ENCODE results near the gene TBC1D22A.

TBC1D22A gene

GRCh38 chr22:47130883-47131631 lies 368.6 kb downstream of the TBC1D22A start:
- Histone ChIP-seq H3K4me1 (ENCODE audit: insufficient read depth, poor library complexity, severe bottlenecking) (peaks cover 7% of the 10 kb centered on the region), H3K4me3 (ENCODE audit: severe bottlenecking) (no peak overlapping the region), H3K27ac (ENCODE audit: poor library complexity, severe bottlenecking) (no peak overlapping the region), H3K9me3 (ENCODE audit: severe bottlenecking) (no peaks in the 10 kb centered on the region), H3K36me3 (ENCODE audit: low read depth) (no peaks in the 10 kb centered on the region), H3K27me3 (ENCODE audit: insufficient read depth, poor library complexity, severe bottlenecking) (no peaks in the 10 kb centered on the region)
- DNase-seq (ENCODE audit: low spot score) (no peak), ATAC-seq (ENCODE audit: low read depth) (no peak)
- no peak for TF ChIP-seq CTCF (IDR thresholded peaks at IDR 0.05; ENCODE audit: poor library complexity, severe bottlenecking)

GRCh38 chr22:47131632-47132427 lies 369.4 kb downstream of the TBC1D22A start:
- H3K27me3 ChIP-seq (ENCODE audit: insufficient read depth, poor library complexity, severe bottlenecking), result no peaks in the 10 kb centered on the region
- H3K9me3 ChIP-seq (ENCODE audit: severe bottlenecking), result no peaks in the 10 kb centered on the region
- no peak for TF ChIP-seq CTCF (IDR thresholded peaks at IDR 0.05; ENCODE audit: poor library complexity, severe bottlenecking)
- DNase-seq (ENCODE audit: low spot score), result no peak
- no peak overlapping the region for H3K27ac ChIP-seq (ENCODE audit: poor library complexity, severe bottlenecking)
- no peaks in the 10 kb centered on the region for H3K36me3 ChIP-seq (ENCODE audit: low read depth)
- ATAC-seq (ENCODE audit: low read depth), result no peak
- peaks cover 7% of the 10 kb centered on the region for H3K4me1 ChIP-seq (ENCODE audit: insufficient read depth, poor library complexity, severe bottlenecking)
- no peak overlapping the region for H3K4me3 ChIP-seq (ENCODE audit: severe bottlenecking)

- Histone ChIP-seq H3K36me3 (ENCODE audit: low read depth) (no peaks in the 10 kb centered on the region), H3K4me1 (ENCODE audit: insufficient read depth, poor library complexity, severe bottlenecking) (peaks cover 7% of the 10 kb centered on the region), H3K27ac (ENCODE audit: poor library complexity, severe bottlenecking) (no peak overlapping the region), H3K9me3 (ENCODE audit: severe bottlenecking) (no peaks in the 10 kb centered on the region), H3K27me3 (ENCODE audit: insufficient read depth, poor library complexity, severe bottlenecking) (no peaks in the 10 kb centered on the region), H3K4me3 (ENCODE audit: severe bottlenecking) (no peak overlapping the region)
- DNase-seq (ENCODE audit: low spot score) (no peak), ATAC-seq (ENCODE audit: low read depth) (no peak)
- TF ChIP-seq CTCF (IDR thresholded peaks at IDR 0.05; ENCODE audit: poor library complexity, severe bottlenecking), result no peak
These were observed 370.0 kb downstream of the TBC1D22A start for GRCh38 chr22:47132428-47132825.

- DNase-seq (ENCODE audit: low spot score) (no peak), ATAC-seq (ENCODE audit: low read depth) (no peak)
- TF ChIP-seq CTCF (IDR thresholded peaks at IDR 0.05; ENCODE audit: poor library complexity, severe bottlenecking), result no peak
- no peaks in the 10 kb centered on the region for H3K9me3 ChIP-seq (ENCODE audit: severe bottlenecking)
- no peak overlapping the region for H3K27ac ChIP-seq (ENCODE audit: poor library complexity, severe bottlenecking)
- no peak overlapping the region for H3K4me3 ChIP-seq (ENCODE audit: severe bottlenecking)
- H3K36me3 ChIP-seq (ENCODE audit: low read depth), result no peaks in the 10 kb centered on the region
- H3K27me3 ChIP-seq (ENCODE audit: insufficient read depth, poor library complexity, severe bottlenecking), result no peaks in the 10 kb centered on the region
- peaks cover 7% of the 10 kb centered on the region for H3K4me1 ChIP-seq (ENCODE audit: insufficient read depth, poor library complexity, severe bottlenecking)
These were observed 370.9 kb downstream of the TBC1D22A start for GRCh38 chr22:47133061-47133969.

Measured in RWPE2 (cell line).